ENCODE measurements around the gene TMEM132E.
A peak's percentile ranks its signal among the peaks of the same experiment; 100 is the strongest.

Gene TMEM132E

GRCh38 chr17:34665150-34665806, 85.9 kb downstream of the TMEM132E start:
- Histone ChIP-seq H3K27me3 (replicated peaks in 2 of 5; ENCODE audit: control insufficient read depth in 4 of 5, insufficient read depth in 5 of 5, low read length in 4 of 5) (peaks cover 0 to 17% (median 0%) of the 10 kb centered on the region in 5 experiments), H3K4me1 (ENCODE audit: control extremely low read depth in 1 of 4, control insufficient read depth in 4 of 4, insufficient read depth in 4 of 4, low read length in 3 of 4) (peaks cover 0 to 15% (median 6%) of the 10 kb centered on the region in 4 experiments), H3K4me3 (ENCODE audit: control insufficient read depth in 1 of 7, extremely low read depth in 1 of 7, insufficient read depth in 4 of 7, low read depth in 2 of 7, low read length in 6 of 7) (peak overlapping the region in 1 of 7 experiments; percentile 39), H3K36me3 (ENCODE audit: control insufficient read depth in 4 of 4, insufficient read depth in 4 of 4, low read length in 3 of 4) (no peaks in the 10 kb centered on the region), H3K9me3 (ENCODE audit: control extremely low read depth in 1 of 5, control insufficient read depth in 4 of 5, insufficient read depth in 2 of 5, low read depth in 1 of 5, low read length in 4 of 5) (no peaks in the 10 kb centered on the region), H3K27ac (ENCODE audit: insufficient read depth in 1 of 2, low read depth in 1 of 2, low read length in 2 of 2, poor library complexity in 1 of 2, severe bottlenecking in 2 of 2) (no peak overlapping the region)
- ChIA-PET POLR2A (no interaction called here), CTCF (interaction anchor here (1.4 kb wide), 1 partner anchor 27 kb away, joined by 5 read pairs; no protein-coding TSS in a partner anchor)
- peak in 2 of 3 donors; percentile 14 to 15 for DNase-seq
- WGBS (ENCODE audit: insufficient coverage): 62% methylated on average over 8 of the region's 12 CpGs

GRCh38 chr17:34665819-34666763, 86.7 kb downstream of the TMEM132E start:
- Histone ChIP-seq H3K9me3 (ENCODE audit: control extremely low read depth in 1 of 5, control insufficient read depth in 4 of 5, insufficient read depth in 2 of 5, low read depth in 1 of 5, low read length in 4 of 5) (no peaks in the 10 kb centered on the region), H3K27me3 (replicated peaks in 2 of 5; ENCODE audit: control insufficient read depth in 4 of 5, insufficient read depth in 5 of 5, low read length in 4 of 5) (peaks cover 0 to 17% (median 0%) of the 10 kb centered on the region in 5 experiments), H3K4me1 (ENCODE audit: control extremely low read depth in 1 of 4, control insufficient read depth in 4 of 4, insufficient read depth in 4 of 4, low read length in 3 of 4) (peaks cover 0 to 15% (median 6%) of the 10 kb centered on the region in 4 experiments), H3K4me3 (ENCODE audit: control insufficient read depth in 1 of 7, extremely low read depth in 1 of 7, insufficient read depth in 4 of 7, low read depth in 2 of 7, low read length in 6 of 7) (peak overlapping the region in 1 of 7 experiments; percentile 39), H3K27ac (ENCODE audit: insufficient read depth in 1 of 2, low read depth in 1 of 2, low read length in 2 of 2, poor library complexity in 1 of 2, severe bottlenecking in 2 of 2) (no peak overlapping the region), H3K36me3 (ENCODE audit: control insufficient read depth in 4 of 4, insufficient read depth in 4 of 4, low read length in 3 of 4) (no peaks in the 10 kb centered on the region)
- no peak for DNase-seq
- WGBS (ENCODE audit: insufficient coverage): 55% methylated on average over 14 of the region's 22 CpGs
- ChIA-PET CTCF (no interaction called here), POLR2A (no interaction called here)

- WGBS (ENCODE audit: insufficient coverage): 92% methylated on average over 2 of the region's 2 CpGs
These were observed 88.3 kb downstream of the TMEM132E start for GRCh38 chr17:34667656-34668055.

GRCh38 chr17:34668206-34668605, 88.8 kb downstream of the TMEM132E start:
- H3K9me3 ChIP-seq (ENCODE audit: control extremely low read depth in 1 of 5, control insufficient read depth in 4 of 5, insufficient read depth in 2 of 5, low read depth in 1 of 5, low read length in 4 of 5): no peaks in the 10 kb centered on the region
- WGBS (ENCODE audit: insufficient coverage): 13% methylated on average over 1 of the region's 3 CpGs
- peaks cover 0 to 15% (median 6%) of the 10 kb centered on the region in 4 experiments for H3K4me1 ChIP-seq (ENCODE audit: control extremely low read depth in 1 of 4, control insufficient read depth in 4 of 4, insufficient read depth in 4 of 4, low read length in 3 of 4)
- H3K4me3 ChIP-seq (ENCODE audit: control insufficient read depth in 1 of 7, extremely low read depth in 1 of 7, insufficient read depth in 4 of 7, low read depth in 2 of 7, low read length in 6 of 7): no peak overlapping the region
- ChIA-PET CTCF (no interaction called here), POLR2A (no interaction called here)
- H3K36me3 ChIP-seq (ENCODE audit: control insufficient read depth in 4 of 4, insufficient read depth in 4 of 4, low read length in 3 of 4): no peaks in the 10 kb centered on the region
- no peak overlapping the region for H3K27ac ChIP-seq (ENCODE audit: insufficient read depth in 1 of 2, low read depth in 1 of 2, low read length in 2 of 2, poor library complexity in 1 of 2, severe bottlenecking in 2 of 2)
- H3K27me3 ChIP-seq (replicated peaks in 2 of 5; ENCODE audit: control insufficient read depth in 4 of 5, insufficient read depth in 5 of 5, low read length in 4 of 5): peaks cover 0 to 17% (median 0%) of the 10 kb centered on the region in 5 experiments
- no peak for DNase-seq

More at GRCh38 chr17:34667656-34668055, 88.3 kb downstream of the TMEM132E start:
- Histone ChIP-seq H3K9me3 (ENCODE audit: control extremely low read depth in 1 of 5, control insufficient read depth in 4 of 5, insufficient read depth in 2 of 5, low read depth in 1 of 5, low read length in 4 of 5) (no peaks in the 10 kb centered on the region), H3K27me3 (replicated peaks in 2 of 5; ENCODE audit: control insufficient read depth in 4 of 5, insufficient read depth in 5 of 5, low read length in 4 of 5) (peaks cover 0 to 17% (median 0%) of the 10 kb centered on the region in 5 experiments), H3K36me3 (ENCODE audit: control insufficient read depth in 4 of 4, insufficient read depth in 4 of 4, low read length in 3 of 4) (no peaks in the 10 kb centered on the region), H3K27ac (ENCODE audit: insufficient read depth in 1 of 2, low read depth in 1 of 2, low read length in 2 of 2, poor library complexity in 1 of 2, severe bottlenecking in 2 of 2) (no peak overlapping the region), H3K4me3 (ENCODE audit: control insufficient read depth in 1 of 7, extremely low read depth in 1 of 7, insufficient read depth in 4 of 7, low read depth in 2 of 7, low read length in 6 of 7) (no peak overlapping the region), H3K4me1 (ENCODE audit: control extremely low read depth in 1 of 4, control insufficient read depth in 4 of 4, insufficient read depth in 4 of 4, low read length in 3 of 4) (peaks cover 0 to 15% (median 6%) of the 10 kb centered on the region in 4 experiments)
- ChIA-PET POLR2A (no interaction called here), CTCF (no interaction called here)
- DNase-seq: no peak

GRCh38 chr17:34669511-34669910, 90.1 kb downstream of the TMEM132E start:
- WGBS (ENCODE audit: insufficient coverage): no CpG with 5 or more reads among the region's 5 CpGs
- no peaks in the 10 kb centered on the region for H3K9me3 ChIP-seq (ENCODE audit: control extremely low read depth in 1 of 5, control insufficient read depth in 4 of 5, insufficient read depth in 2 of 5, low read depth in 1 of 5, low read length in 4 of 5)
- no peak overlapping the region for H3K27ac ChIP-seq (ENCODE audit: insufficient read depth in 1 of 2, low read depth in 1 of 2, low read length in 2 of 2, poor library complexity in 1 of 2, severe bottlenecking in 2 of 2)
- ChIA-PET CTCF (no interaction called here), POLR2A (no interaction called here)
- no peak for DNase-seq
- no peak overlapping the region for H3K4me3 ChIP-seq (ENCODE audit: control insufficient read depth in 1 of 7, extremely low read depth in 1 of 7, insufficient read depth in 4 of 7, low read depth in 2 of 7, low read length in 6 of 7)
- H3K4me1 ChIP-seq (ENCODE audit: control extremely low read depth in 1 of 4, control insufficient read depth in 4 of 4, insufficient read depth in 4 of 4, low read length in 3 of 4): peaks cover 0 to 15% (median 6%) of the 10 kb centered on the region in 4 experiments
- no peaks in the 10 kb centered on the region for H3K36me3 ChIP-seq (ENCODE audit: control insufficient read depth in 4 of 4, insufficient read depth in 4 of 4, low read length in 3 of 4)
- H3K27me3 ChIP-seq (replicated peaks in 2 of 5; ENCODE audit: control insufficient read depth in 4 of 5, insufficient read depth in 5 of 5, low read length in 4 of 5): peaks cover 0 to 15% (median 0%) of the 10 kb centered on the region in 5 experiments

GRCh38 chr17:34670618-34671017, 91.2 kb downstream of the TMEM132E start:
- ChIA-PET CTCF (interaction anchor here (1.4 kb wide), 1 partner anchor 128 kb away, joined by 4 read pairs; no protein-coding TSS in a partner anchor), POLR2A (no interaction called here)
- Histone ChIP-seq H3K4me3 (ENCODE audit: control insufficient read depth in 1 of 7, extremely low read depth in 1 of 7, insufficient read depth in 4 of 7, low read depth in 2 of 7, low read length in 6 of 7) (no peak overlapping the region), H3K27me3 (replicated peaks in 2 of 5; ENCODE audit: control insufficient read depth in 4 of 5, insufficient read depth in 5 of 5, low read length in 4 of 5) (peaks cover 0 to 13% (median 0%) of the 10 kb centered on the region in 5 experiments), H3K4me1 (ENCODE audit: control extremely low read depth in 1 of 4, control insufficient read depth in 4 of 4, insufficient read depth in 4 of 4, low read length in 3 of 4) (peaks cover 0 to 7% (median 1%) of the 10 kb centered on the region in 4 experiments), H3K27ac (ENCODE audit: insufficient read depth in 1 of 2, low read depth in 1 of 2, low read length in 2 of 2, poor library complexity in 1 of 2, severe bottlenecking in 2 of 2) (no peak overlapping the region), H3K9me3 (ENCODE audit: control extremely low read depth in 1 of 5, control insufficient read depth in 4 of 5, insufficient read depth in 2 of 5, low read depth in 1 of 5, low read length in 4 of 5) (no peaks in the 10 kb centered on the region), H3K36me3 (ENCODE audit: control insufficient read depth in 4 of 4, insufficient read depth in 4 of 4, low read length in 3 of 4) (no peaks in the 10 kb centered on the region)
- DNase-seq: no peak
- 88% methylated on average over 4 of the region's 7 CpGs for WGBS (ENCODE audit: insufficient coverage)

All from common myeloid progenitor, CD34-positive (primary cell).